Activated naive CD8-positive, alpha-beta T cell treated with anti-CD3 and anti-CD28 coated beads for 36 hours (primary cell): ENCODE data around the gene CACNA1G. TPM values are rescaled to one million over a fixed set of nuclear protein-coding genes. Genes with fewer than 3 reads are reported as not detected.

Source experiments
- DNase-seq: peaks from one replicate; pipeline ENCODE4 v3.0.0; 2021
- H3K27ac Mint-ChIP-seq: one replicate; pipeline ENCODE4 v1.8.0; 2022; ENCODE audit warnings: mild to moderate bottlenecking, moderate library complexity, mixed read lengths
- H3K27me3 Mint-ChIP-seq: one replicate; pipeline ENCODE4 v1.8.0; 2022; ENCODE audit warnings: mild to moderate bottlenecking, mixed read lengths
- H3K36me3 Mint-ChIP-seq: one replicate; pipeline ENCODE4 v1.8.0; 2021; ENCODE audit warnings: mild to moderate bottlenecking, mixed read lengths
- H3K4me1 Mint-ChIP-seq: one replicate; pipeline ENCODE4 v1.8.0; 2021; ENCODE audit warnings: mixed read lengths
- H3K4me3 Mint-ChIP-seq: one replicate; pipeline ENCODE4 v1.8.0; 2022; ENCODE audit warnings: mild to moderate bottlenecking, moderate library complexity, mixed read lengths
- H3K9me3 Mint-ChIP-seq: one replicate; pipeline ENCODE4 v1.8.0; 2022; ENCODE audit warnings: mixed read lengths
- total RNA-seq, 2 experiments: library from RNA; stranded (reverse); gene quantifications; one replicate each; pipeline ENCODE4 v1.2.3, GENCODE V29; 2021

Gene CACNA1G
- total RNA-seq, 2 experiments from 2014 or later, result 0.06 TPM; not detected in 1

DNA sequence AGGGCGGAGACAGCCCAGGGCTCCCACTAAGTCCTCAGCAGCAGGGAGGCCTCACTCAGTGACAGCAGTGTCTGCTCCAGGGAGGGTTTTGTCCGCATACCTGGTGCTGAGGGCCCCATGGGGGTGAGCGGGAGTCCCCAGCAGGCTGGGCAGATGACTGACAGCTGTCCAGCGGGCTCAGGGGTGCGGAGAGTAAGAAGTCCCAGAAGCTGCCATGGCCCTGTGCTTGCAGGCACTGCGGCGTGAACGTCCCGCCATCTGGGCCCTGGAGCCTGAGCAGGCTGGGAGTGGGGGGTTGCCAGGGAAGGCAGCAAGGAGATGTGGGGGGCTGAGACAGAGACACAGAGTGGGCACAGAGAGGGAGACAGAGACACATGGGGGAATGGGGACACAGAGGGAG, 20.1 kb downstream of the CACNA1G start:
- H3K4me3 Mint-ChIP-seq, result no peak overlapping the region
- no peak overlapping the region for H3K27ac Mint-ChIP-seq
- peaks cover 13% of the 10 kb centered on the region for H3K27me3 Mint-ChIP-seq
- no peaks in the 10 kb centered on the region for H3K4me1 Mint-ChIP-seq
- H3K9me3 Mint-ChIP-seq, result no peaks in the 10 kb centered on the region
- DNase-seq, result no peak
- H3K36me3 Mint-ChIP-seq, result no peaks in the 10 kb centered on the region

DNA sequence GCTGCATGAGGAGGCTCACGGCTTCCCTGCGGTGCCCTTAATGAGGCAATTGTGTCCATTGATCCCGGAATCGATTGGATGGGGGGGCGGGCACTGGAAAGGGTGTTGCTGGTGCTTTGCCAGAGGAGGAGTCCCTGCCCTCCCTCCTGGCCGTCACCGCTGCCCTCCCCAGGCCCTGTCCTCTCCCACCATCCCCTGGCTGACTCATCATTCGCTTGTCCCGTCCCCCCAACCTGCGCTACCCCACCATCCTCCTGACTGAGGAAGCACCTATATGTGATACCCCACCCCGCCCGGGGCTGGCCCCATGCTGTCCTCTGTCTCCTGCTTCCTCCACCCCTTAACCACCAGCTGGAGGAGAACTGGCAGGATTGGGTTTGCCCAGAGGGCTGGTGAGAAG, 20.8 kb downstream of the CACNA1G start:
- Mint-ChIP-seq H3K9me3 (no peaks in the 10 kb centered on the region), H3K27me3 (peaks cover 13% of the 10 kb centered on the region), H3K4me3 (no peak overlapping the region), H3K4me1 (no peaks in the 10 kb centered on the region), H3K27ac (no peak overlapping the region), H3K36me3 (no peaks in the 10 kb centered on the region)
- DNase-seq, result no peak

DNA sequence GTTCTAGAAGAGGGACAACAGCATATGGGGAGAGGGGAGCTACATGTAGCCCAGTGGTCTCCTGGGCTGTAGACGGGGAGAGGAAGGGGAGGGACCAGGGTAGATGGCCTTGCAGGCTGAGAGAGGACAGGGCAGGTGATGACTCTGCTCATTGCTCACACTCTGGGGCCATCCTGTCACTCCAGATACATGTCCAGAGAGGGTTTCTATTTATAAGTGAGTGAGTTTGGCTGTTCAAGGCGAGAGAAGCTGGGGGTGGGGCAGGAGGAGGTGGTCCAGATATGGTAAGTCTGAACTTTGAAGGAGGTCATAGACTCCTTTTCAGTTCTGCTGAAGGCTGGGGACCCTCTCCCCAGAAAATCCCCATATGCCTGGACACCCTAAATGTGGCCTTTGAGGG, 22.2 kb downstream of the CACNA1G start:
- no peaks in the 10 kb centered on the region for H3K4me1 Mint-ChIP-seq
- H3K27me3 Mint-ChIP-seq, result peaks cover 13% of the 10 kb centered on the region
- H3K27ac Mint-ChIP-seq, result no peak overlapping the region
- H3K4me3 Mint-ChIP-seq, result no peak overlapping the region
- DNase-seq, result no peak
- no peaks in the 10 kb centered on the region for H3K36me3 Mint-ChIP-seq
- H3K9me3 Mint-ChIP-seq, result no peaks in the 10 kb centered on the region

DNA sequence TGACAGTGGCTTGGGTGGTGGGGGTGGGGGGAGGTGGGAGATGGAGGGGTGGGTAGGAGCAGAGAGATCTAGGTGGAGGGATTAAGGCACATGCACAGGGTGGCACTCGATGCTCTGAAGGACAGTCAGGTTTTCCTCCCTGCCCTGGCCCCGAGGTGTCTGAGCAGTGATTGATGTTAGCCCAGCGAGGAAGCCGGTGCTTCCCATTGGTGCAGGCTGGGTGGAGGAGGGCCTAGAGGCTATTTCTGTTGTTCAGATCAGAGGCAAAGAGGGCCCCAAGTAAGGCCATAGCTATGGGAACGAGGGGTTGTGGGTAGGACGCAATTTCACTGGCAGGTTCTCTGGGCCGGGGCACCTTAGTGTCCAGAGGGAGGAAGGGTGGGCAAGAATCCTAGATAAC, 23.1 kb downstream of the CACNA1G start:
- Mint-ChIP-seq H3K36me3 (no peaks in the 10 kb centered on the region), H3K4me1 (no peaks in the 10 kb centered on the region), H3K27ac (no peak overlapping the region), H3K9me3 (no peaks in the 10 kb centered on the region), H3K27me3 (peaks cover 13% of the 10 kb centered on the region), H3K4me3 (no peak overlapping the region)
- no peak for DNase-seq

DNA sequence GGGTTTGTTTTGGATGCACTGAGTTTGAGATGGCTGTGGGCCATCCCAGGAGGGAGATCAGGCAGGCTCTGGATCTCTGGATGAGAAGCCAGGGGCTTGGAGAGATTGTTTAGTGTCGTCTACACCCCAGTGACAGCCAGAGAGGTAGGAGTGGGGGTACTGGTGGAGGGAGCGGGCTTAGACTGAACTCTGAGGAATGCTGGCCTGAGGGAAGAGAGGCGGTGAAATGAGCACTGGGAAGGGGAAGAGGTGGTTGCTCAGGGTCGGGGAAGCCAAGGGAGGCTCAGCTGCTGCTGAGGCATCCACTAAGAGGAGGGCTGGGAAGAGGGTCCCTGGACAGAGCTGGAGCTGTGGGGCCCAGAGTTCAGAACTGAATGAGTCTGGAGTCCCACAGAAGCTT, 23.6 kb downstream of the CACNA1G start:
- Mint-ChIP-seq H3K4me1 (no peaks in the 10 kb centered on the region), H3K4me3 (no peak overlapping the region), H3K9me3 (no peaks in the 10 kb centered on the region), H3K27ac (no peak overlapping the region), H3K36me3 (no peaks in the 10 kb centered on the region), H3K27me3 (peaks cover 9% of the 10 kb centered on the region)
- no peak for DNase-seq

DNA sequence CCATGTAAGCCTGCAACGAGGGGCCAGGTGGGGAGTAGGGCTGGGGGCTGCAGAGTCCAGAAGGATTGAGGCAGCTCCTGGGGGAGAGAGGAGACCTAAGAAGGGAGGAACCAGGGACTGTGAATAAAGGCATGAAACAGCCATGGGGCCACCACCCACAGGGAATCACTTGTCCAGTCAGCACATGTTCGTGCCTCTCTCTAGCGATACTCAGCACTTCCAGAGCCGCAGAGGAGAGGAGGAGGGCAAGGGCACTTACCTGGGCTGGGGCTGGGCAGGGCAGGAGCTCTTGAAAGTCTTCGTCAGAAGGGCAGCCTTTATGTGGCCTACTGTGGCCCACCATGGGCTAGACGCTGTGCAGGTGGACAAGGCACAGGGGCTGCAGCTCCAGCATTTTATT, 24.2 kb downstream of the CACNA1G start:
- Mint-ChIP-seq H3K27ac (no peak overlapping the region), H3K36me3 (no peaks in the 10 kb centered on the region), H3K4me1 (no peaks in the 10 kb centered on the region), H3K4me3 (no peak overlapping the region), H3K27me3 (peaks cover 9% of the 10 kb centered on the region), H3K9me3 (no peaks in the 10 kb centered on the region)
- DNase-seq, result no peak

DNA sequence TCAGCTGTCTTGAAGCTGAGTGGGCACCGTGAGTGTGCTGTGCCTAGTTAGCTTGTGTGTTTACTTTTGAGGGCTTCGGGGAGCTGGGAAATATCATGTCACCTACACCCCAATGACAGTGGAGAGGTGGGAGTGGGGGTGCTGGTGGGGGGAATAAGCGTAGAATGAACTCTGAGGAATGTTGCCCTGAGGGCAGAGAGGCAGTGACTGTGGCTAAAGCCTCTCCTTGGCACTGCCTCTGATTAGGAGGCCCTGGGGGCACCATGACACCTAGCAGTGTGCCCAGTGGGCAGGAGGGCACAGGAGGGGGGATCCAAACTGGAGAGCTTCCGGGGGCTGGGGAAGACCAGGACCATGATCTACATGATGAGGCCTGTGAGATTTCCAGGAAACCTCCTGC, 24.8 kb downstream of the CACNA1G start:
- H3K27ac Mint-ChIP-seq, result no peak overlapping the region
- no peaks in the 10 kb centered on the region for H3K9me3 Mint-ChIP-seq
- H3K36me3 Mint-ChIP-seq, result no peaks in the 10 kb centered on the region
- H3K4me3 Mint-ChIP-seq, result no peak overlapping the region
- H3K27me3 Mint-ChIP-seq, result peaks cover 9% of the 10 kb centered on the region
- H3K4me1 Mint-ChIP-seq, result no peaks in the 10 kb centered on the region
- DNase-seq, result no peak

DNA sequence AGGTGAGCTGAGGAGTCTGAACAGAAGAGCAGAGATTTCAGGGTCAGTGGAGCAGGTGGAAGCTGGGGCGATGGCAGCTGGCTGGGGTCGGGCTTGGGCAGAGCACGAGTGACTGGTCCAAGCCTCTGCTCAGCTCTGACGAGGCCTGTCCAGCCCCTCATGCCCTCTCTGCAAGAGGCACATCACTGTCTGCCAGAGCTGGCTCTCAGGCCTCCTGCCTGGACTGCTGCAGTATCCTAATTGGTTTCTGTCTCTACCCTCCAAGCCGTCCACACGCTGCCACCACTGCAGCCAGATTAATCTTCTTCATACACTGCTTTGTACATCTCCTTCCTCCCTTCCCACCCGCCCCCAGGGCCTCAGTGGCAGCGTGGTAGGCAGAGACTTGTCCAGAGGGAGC, 25.4 kb downstream of the CACNA1G start:
- no peak overlapping the region for H3K27ac Mint-ChIP-seq
- H3K4me3 Mint-ChIP-seq, result no peak overlapping the region
- no peak for DNase-seq
- no peaks in the 10 kb centered on the region for H3K36me3 Mint-ChIP-seq
- no peaks in the 10 kb centered on the region for H3K4me1 Mint-ChIP-seq
- H3K9me3 Mint-ChIP-seq, result no peaks in the 10 kb centered on the region
- H3K27me3 Mint-ChIP-seq, result peaks cover 7% of the 10 kb centered on the region

DNA sequence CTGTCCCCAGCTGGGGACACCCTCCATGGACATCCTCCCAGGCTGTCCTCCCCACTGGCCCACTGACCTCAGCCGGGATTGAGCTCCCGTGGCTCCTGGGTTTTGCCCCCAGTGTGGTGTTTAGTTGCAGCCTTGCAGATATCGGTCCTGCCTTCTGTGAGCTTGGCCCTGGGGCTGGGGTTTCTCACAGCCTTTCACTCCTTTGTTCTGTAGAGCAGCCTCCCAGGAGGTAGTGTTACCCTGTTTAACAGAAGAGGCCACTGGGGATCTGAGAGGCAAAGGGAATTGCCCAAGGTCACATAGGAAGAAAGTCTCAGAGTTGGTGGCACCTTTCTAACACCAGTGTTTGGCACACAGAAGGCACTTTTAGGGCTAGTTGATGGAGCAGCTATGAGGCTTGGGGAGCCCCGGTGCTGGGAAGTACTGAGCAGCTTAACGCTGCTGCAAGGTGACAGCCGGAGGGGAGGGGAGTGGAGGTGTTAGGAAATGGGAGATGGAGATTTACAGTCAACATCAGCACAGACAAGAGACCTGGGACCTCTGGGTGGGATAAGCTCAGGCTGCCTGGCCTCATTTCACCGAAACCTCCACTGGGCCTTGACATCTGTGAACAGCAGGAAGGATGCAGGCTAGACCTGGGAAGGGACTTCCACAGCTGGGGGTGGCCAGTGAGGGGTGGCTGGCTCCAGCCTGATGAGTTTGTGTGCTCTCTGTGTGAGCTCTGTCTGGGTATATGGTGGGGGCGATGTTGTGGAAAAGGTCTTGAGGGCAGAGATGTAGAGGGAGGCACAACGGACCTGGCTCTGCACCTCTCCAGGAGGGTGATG, 26.1 kb downstream of the CACNA1G start:
- H3K27me3 Mint-ChIP-seq, result peaks cover 5% of the 10 kb centered on the region
- H3K4me3 Mint-ChIP-seq, result no peak overlapping the region
- no peak for DNase-seq
- H3K9me3 Mint-ChIP-seq, result no peaks in the 10 kb centered on the region
- H3K4me1 Mint-ChIP-seq, result no peaks in the 10 kb centered on the region
- no peaks in the 10 kb centered on the region for H3K36me3 Mint-ChIP-seq
- H3K27ac Mint-ChIP-seq, result no peak overlapping the region

DNA sequence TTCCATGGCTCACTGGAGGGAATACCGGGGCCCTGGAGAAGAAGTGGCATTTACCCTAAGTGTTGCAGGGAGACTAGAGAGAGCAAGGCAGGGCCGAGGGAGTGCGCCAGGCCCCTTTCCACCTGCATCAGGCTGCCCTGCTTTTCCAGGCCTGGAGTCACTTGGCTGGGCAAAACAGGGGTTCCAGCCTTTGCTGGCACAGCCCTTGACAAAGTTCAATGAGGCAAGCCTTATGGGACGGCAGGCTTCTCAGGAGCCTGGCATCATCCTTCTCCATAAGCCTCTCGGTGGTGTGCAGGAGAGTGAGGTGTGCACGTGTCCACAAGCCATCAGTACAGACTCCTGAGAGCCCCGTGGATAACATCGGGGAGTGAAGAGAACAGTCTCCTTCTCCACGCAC, 27.1 kb downstream of the CACNA1G start:
- Mint-ChIP-seq H3K27ac (no peak overlapping the region), H3K9me3 (no peaks in the 10 kb centered on the region), H3K4me3 (no peak overlapping the region), H3K27me3 (peaks cover 5% of the 10 kb centered on the region), H3K4me1 (no peaks in the 10 kb centered on the region), H3K36me3 (no peaks in the 10 kb centered on the region)
- DNase-seq, result no peak

DNA sequence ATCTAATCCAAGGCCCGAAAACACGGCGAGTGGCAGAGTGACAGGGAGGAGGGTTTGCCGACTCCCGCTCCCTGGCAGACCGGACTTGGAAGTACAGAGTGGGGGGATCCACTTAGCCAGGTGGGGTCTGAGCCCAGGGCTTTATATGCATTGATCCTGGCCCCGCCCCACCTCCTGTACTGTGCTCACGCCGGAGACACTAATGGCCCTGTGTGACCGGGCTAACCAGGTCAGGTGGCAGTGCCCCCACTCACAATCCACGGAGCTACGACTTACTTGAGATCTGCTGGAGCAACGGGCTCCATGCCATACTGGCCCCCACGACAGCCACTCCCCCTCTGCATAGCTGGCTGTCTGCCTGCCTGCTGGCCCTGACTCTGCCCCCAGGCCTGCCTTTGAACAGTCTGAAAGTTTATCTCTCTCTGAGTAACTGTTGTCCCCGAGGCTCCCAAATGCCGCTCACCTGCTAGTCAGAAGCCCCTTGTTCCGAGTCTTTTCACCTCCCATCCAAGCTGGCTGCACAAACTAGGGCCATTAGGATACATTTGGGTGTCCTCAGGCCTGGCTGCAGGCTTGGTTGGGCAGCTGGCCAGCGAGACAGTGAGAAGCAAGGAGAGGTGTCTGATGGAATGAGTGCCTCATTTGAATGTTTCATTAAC, 28.0 kb downstream of the CACNA1G start:
- DNase-seq, result no peak
- Mint-ChIP-seq H3K27me3 (peaks cover 5% of the 10 kb centered on the region), H3K27ac (no peak overlapping the region), H3K9me3 (no peaks in the 10 kb centered on the region), H3K4me1 (no peaks in the 10 kb centered on the region), H3K36me3 (no peaks in the 10 kb centered on the region), H3K4me3 (no peak overlapping the region)

DNA sequence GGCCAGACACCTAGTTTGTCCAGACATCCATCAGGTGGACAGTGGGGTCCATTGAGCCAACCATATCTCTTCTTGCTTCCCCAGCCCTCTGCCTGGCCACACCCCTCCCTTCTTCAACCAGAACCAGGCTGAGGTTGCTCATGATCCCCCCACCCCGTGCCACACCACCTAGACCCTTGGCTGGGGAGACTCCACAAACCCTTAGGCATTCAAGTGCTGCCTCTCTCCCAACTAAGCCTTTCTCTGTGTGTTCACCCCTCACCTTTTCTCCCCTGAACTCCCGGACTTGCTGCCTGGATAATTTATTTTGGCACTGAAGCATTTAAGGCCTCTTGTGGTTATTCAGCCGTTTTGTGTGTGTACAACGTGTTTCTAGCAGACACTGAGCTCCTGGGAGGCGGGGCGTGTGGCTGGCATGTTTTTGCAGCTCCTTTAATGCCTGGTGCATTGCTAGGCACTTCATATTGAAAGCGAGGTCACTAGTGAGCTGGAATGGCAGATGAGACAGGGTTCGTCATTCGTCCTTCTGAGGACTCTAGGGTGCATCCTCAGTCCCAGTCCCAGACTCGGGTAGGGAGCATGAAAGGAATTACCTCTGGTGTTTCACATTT, 28.7 kb downstream of the CACNA1G start:
- H3K4me1 Mint-ChIP-seq, result no peaks in the 10 kb centered on the region

DNA sequence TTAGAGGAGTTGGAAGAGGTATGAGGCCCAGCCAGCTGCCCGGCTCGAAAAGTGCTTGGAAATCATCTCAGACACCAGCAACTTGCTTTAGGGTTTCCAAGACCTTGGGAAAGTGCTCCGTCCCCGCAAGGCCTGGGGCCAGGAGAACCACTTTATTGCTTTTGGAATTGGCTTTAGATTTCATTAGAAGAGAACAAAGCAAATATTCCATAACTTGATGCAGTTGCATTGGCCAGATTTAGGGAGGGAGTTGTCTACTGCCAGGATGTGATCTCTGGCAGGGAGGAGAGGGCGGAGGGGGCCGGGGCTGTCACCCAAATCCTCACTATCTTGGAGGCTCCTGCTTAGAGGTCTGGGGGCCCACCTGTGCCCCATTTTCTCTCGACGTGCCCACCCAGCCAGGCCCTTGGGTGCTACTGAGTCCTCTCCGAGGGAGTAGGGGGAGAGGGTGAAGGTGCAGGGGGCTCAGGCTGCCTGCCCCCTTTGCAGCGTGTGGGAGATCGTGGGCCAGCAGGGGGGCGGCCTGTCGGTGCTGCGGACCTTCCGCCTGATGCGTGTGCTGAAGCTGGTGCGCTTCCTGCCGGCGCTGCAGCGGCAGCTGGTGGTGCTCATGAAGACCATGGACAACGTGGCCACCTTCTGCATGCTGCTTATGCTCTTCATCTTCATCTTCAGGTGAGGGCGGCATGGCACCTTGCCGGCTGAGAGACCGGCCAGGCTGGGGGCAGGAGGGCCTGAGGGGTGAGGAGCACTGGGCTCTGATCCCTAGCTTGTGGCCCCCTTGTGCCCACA, 30.6 kb downstream of the CACNA1G start:
- no peak overlapping the region for H3K27ac Mint-ChIP-seq
- H3K4me3 Mint-ChIP-seq, result no peak overlapping the region
- H3K9me3 Mint-ChIP-seq, result no peaks in the 10 kb centered on the region
- no peaks in the 10 kb centered on the region for H3K4me1 Mint-ChIP-seq
- H3K27me3 Mint-ChIP-seq, result no peaks in the 10 kb centered on the region
- DNase-seq, result no peak
- H3K36me3 Mint-ChIP-seq, result no peaks in the 10 kb centered on the region

More for the DNA sequence above, 28.7 kb downstream of the CACNA1G start:
- no peak overlapping the region for H3K27ac Mint-ChIP-seq
- DNase-seq, result no peak
- peaks cover 2% of the 10 kb centered on the region for H3K27me3 Mint-ChIP-seq
- H3K36me3 Mint-ChIP-seq, result no peaks in the 10 kb centered on the region
- no peaks in the 10 kb centered on the region for H3K9me3 Mint-ChIP-seq
- no peak overlapping the region for H3K4me3 Mint-ChIP-seq

DNA sequence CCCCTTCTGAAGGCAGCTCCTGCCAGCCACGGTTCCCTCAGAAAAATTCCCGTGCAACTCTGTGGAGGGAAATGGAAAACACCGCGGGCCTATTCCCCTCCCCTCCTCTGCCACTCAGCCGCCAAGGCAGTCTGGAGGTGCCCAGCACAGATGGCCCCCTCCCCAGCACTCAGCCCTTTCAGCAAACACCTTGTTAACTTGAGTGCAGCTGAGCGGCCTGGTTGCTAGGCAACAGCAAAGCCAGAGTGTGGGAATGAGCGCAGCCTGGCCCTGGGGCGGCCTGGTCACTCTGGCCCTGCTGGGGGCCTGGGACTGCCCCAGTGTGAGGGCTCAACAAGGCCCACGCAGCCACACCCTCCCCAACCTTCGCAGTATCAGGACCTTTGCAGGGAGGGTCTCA, 32.8 kb downstream of the CACNA1G start:
- Mint-ChIP-seq H3K4me1 (no peaks in the 10 kb centered on the region), H3K4me3 (no peak overlapping the region), H3K27ac (no peak overlapping the region), H3K36me3 (no peaks in the 10 kb centered on the region), H3K27me3 (no peaks in the 10 kb centered on the region), H3K9me3 (no peaks in the 10 kb centered on the region)
- DNase-seq, result no peak
